Hepatocyte (in vitro differentiated cells): ENCODE results near the gene USP43.

Experiments used
- CTCF ChIP-seq: fragments of 200-600 bp; sonication (generic); IDR thresholded peaks from 2 replicates; pipeline ENCODE4 v1.5.1; 2016; ENCODE audit warnings: antibody characterized with exemption, mild to moderate bottlenecking; ENCODE audit not compliant: poor library complexity
- EZH2phosphoT487 ChIP-seq: fragments of 200-600 bp; sonication (generic); IDR thresholded peaks from one replicate; pipeline ENCODE4 v1.6.1; 2018; ENCODE audit warnings: antibody characterized with exemption, mild to moderate bottlenecking, low read depth, moderate library complexity; ENCODE audit not compliant: unreplicated experiment, severe bottlenecking

DNA sequence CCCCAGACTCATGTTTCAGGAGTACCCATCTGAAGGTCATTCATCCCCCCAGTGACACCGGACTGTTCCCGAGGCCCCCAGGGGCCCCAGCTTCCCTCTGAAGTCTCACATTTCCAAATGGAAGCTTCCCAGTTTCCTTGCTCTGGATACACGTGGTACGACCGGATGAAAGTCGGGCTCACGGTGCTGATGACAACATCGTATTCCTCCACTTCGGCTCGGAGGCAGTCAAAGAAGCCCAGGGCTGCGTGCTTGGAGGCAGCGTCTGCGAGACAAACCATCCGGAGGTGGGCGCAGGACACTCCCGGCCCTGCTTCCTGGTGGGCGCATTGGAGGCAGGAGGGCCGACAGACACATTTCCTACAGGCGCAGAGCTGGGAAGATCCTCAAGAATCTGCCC is 127.3 kb downstream of the USP43 start:
- no peak for TF ChIP-seq CTCF
- no peak for TF ChIP-seq EZH2phosphoT487
